Cardiac fibroblast (primary cell): ENCODE data around the gene CEBPG.

Source experiments
- DNase-seq, 2 donors: peaks; one replicate each; pipeline versions ENCODE4 v3.0.0 to v3.0.0-alpha.2; 2010; ENCODE audit warnings: low read depth in 2 of 2
- H3K4me3 ChIP-seq, 2 donors: replicated peaks in 1 of 2; 1 replicate in 1 of 2; 2 replicates in 1 of 2; pipeline ENCODE4 v1.5.1; 2011; ENCODE audit warnings: low read depth in 2 of 2, low read length in 2 of 2, mild to moderate bottlenecking in 2 of 2, moderate library complexity in 1 of 2
- CTCF ChIP-seq: IDR thresholded peaks from one replicate; pipeline ENCODE4 v1.5.1; 2011; ENCODE audit warnings: low read depth, mild to moderate bottlenecking, low read length, inconsistent platforms

CEBPG gene

GRCh38 chr19:33333151-33333550 is 40.4 kb upstream of the CEBPG start:
- DNase-seq = no peak
- no peak overlapping the region for H3K4me3 ChIP-seq
- TF ChIP-seq CTCF = no peak

- H3K4me3 ChIP-seq = no peak overlapping the region
- no peak for TF ChIP-seq CTCF
- DNase-seq = no peak
These were observed 39.9 kb upstream of the CEBPG start for GRCh38 chr19:33333642-33334041.

GRCh38 chr19:33334271-33334670 is 39.2 kb upstream of the CEBPG start:
- no peak for DNase-seq
- no peak for TF ChIP-seq CTCF
- no peak overlapping the region for H3K4me3 ChIP-seq

- H3K4me3 ChIP-seq = no peak overlapping the region
- TF ChIP-seq CTCF = no peak
- no peak for DNase-seq
These were observed 38.1 kb upstream of the CEBPG start for GRCh38 chr19:33335446-33335845.

GRCh38 chr19:33339016-33339984 is 34.2 kb upstream of the CEBPG start:
- DNase-seq = no peak
- no peak overlapping the region for H3K4me3 ChIP-seq
- no peak for TF ChIP-seq CTCF

GRCh38 chr19:33340991-33341390 is 32.5 kb upstream of the CEBPG start:
- TF ChIP-seq CTCF = no peak
- DNase-seq = no peak
- no peak overlapping the region for H3K4me3 ChIP-seq
